ENCODE results near the gene SYNPO. TPM values are rescaled to one million over a fixed set of nuclear protein-coding genes. Genes with fewer than 3 reads are reported as not detected.

SYNPO gene
- polyA plus RNA-seq, 1 donor from 2014 or later: not detected

DNA sequence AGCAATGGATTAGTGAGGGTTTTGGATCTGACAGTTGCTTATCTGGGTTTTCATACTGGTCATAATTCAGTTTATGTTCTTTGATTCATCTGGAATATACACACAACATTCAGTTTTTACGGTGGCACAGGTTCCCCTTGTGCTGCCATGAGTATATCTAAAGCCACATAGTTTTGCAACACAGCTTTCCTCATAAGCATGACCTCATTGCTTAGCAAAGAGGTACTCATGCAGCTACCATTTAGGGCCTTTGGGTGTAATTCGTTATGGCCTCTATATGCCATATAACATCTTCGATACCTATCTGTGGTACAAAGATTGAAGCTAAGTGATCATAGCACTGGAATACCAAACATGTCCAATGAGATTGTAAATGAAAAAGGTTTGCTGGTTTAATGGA lies 63.3 kb downstream of the SYNPO start:
- no peak for TF ChIP-seq TAF1 (IDR thresholded peaks at IDR 0.05; ENCODE audit: low read depth)
- TF ChIP-seq RAD21 (conservative IDR thresholded peaks at IDR 0.05): no peak
- no peak for TF ChIP-seq EZH2 (IDR thresholded peaks at IDR 0.05; ENCODE audit: borderline replicate concordance, insufficient read depth, low read length, poor library complexity, severe bottlenecking)
- TF ChIP-seq, protein P1, sequence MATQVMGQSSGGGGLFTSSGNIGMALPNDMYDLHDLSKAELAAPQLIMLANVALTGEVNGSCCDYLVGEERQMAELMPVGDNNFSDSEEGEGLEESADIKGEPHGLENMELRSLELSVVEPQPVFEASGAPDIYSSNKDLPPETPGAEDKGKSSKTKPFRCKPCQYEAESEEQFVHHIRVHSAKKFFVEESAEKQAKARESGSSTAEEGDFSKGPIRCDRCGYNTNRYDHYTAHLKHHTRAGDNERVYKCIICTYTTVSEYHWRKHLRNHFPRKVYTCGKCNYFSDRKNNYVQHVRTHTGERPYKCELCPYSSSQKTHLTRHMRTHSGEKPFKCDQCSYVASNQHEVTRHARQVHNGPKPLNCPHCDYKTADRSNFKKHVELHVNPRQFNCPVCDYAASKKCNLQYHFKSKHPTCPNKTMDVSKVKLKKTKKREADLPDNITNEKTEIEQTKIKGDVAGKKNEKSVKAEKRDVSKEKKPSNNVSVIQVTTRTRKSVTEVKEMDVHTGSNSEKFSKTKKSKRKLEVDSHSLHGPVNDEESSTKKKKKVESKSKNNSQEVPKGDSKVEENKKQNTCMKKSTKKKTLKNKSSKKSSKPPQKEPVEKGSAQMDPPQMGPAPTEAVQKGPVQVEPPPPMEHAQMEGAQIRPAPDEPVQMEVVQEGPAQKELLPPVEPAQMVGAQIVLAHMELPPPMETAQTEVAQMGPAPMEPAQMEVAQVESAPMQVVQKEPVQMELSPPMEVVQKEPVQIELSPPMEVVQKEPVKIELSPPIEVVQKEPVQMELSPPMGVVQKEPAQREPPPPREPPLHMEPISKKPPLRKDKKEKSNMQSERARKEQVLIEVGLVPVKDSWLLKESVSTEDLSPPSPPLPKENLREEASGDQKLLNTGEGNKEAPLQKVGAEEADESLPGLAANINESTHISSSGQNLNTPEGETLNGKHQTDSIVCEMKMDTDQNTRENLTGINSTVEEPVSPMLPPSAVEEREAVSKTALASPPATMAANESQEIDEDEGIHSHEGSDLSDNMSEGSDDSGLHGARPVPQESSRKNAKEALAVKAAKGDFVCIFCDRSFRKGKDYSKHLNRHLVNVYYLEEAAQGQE (IDR thresholded peaks at IDR 0.05; ENCODE audit: borderline replicate concordance): no peak
- no peak for TF ChIP-seq SMC3 (conservative IDR thresholded peaks at IDR 0.05; ENCODE audit: poor library complexity)
- TF ChIP-seq MXI1 (conservative IDR thresholded peaks at IDR 0.05; ENCODE audit: poor library complexity, severe bottlenecking): no peak
- TF ChIP-seq, protein P2, sequence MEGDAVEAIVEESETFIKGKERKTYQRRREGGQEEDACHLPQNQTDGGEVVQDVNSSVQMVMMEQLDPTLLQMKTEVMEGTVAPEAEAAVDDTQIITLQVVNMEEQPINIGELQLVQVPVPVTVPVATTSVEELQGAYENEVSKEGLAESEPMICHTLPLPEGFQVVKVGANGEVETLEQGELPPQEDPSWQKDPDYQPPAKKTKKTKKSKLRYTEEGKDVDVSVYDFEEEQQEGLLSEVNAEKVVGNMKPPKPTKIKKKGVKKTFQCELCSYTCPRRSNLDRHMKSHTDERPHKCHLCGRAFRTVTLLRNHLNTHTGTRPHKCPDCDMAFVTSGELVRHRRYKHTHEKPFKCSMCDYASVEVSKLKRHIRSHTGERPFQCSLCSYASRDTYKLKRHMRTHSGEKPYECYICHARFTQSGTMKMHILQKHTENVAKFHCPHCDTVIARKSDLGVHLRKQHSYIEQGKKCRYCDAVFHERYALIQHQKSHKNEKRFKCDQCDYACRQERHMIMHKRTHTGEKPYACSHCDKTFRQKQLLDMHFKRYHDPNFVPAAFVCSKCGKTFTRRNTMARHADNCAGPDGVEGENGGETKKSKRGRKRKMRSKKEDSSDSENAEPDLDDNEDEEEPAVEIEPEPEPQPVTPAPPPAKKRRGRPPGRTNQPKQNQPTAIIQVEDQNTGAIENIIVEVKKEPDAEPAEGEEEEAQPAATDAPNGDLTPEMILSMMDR (IDR thresholded peaks at IDR 0.05; ENCODE audit: poor library complexity, severe bottlenecking): no peak
- no peak for TF ChIP-seq POLR2AphosphoS5 (IDR thresholded peaks at IDR 0.05)
- no peak for TF ChIP-seq EP300 (conservative IDR thresholded peaks at IDR 0.05; ENCODE audit: poor library complexity, severe bottlenecking)
- no peaks in the 10 kb centered on the region for H4K20me1 ChIP-seq (ENCODE audit: insufficient read depth)
- no peaks in the 10 kb centered on the region for H3F3A ChIP-seq (ENCODE audit: insufficient read depth, low read length, poor library complexity, severe bottlenecking)
- H3K9me3 ChIP-seq (ENCODE audit: low read length): no peaks in the 10 kb centered on the region
- H2AFZ ChIP-seq (ENCODE audit: low read depth, low read length): no peak overlapping the region
- no peak overlapping the region for H3K9ac ChIP-seq (ENCODE audit: low read length)
- H3K4me2 ChIP-seq (ENCODE audit: low read length): no peak overlapping the region
- no peak overlapping the region for H3K27ac ChIP-seq (ENCODE audit: low read length)
- no peaks in the 10 kb centered on the region for H3K27me3 ChIP-seq (ENCODE audit: insufficient read depth, low read depth, low read length)
- no peak overlapping the region for H3K4me3 ChIP-seq (ENCODE audit: low read length)
- no peaks in the 10 kb centered on the region for H3K9me2 ChIP-seq (ENCODE audit: insufficient read depth, low read length)
- H3K79me2 ChIP-seq (replicated peaks; ENCODE audit: insufficient read depth, low read length): peaks cover 17% of the 10 kb centered on the region
- H3K36me3 ChIP-seq (ENCODE audit: insufficient read depth, low read length): no peaks in the 10 kb centered on the region

DNA sequence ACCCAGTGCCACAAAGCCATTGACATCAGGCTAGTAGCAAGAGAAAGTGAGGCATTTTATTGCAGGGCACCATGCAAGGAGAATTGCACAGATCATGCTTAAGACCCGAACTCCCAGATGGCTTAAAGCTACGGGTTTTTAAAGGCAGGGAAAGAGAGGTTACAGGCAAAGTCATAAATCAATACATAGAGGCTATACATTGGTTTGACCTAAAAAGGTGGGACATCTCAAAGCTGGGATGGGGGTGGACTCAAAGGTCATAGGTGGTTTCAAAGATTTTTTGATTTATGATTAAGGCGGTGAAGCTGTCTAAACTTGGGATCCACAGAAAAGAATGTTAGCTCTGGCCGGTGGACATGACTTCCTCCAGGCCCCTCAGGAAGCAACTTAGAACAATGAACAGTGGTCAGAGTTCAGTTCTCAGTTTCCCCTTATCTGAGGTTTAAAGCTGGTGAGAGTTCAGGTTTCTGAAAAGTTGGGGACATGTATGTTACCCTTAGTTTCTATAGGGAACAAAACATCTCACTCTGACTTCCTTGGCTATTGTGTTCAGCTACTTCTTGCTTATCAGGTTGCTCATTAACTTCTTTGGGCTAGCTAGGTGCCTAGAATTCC lies 66.4 kb downstream of the SYNPO start:
- no peak overlapping the region for H2AFZ ChIP-seq (ENCODE audit: low read depth, low read length)

More for the DNA sequence above, 66.4 kb downstream of the SYNPO start:
- Histone ChIP-seq H3K79me2 (replicated peaks; ENCODE audit: insufficient read depth, low read length) (no peaks in the 10 kb centered on the region), H3K4me3 (ENCODE audit: low read length) (no peak overlapping the region), H3K36me3 (ENCODE audit: insufficient read depth, low read length) (no peaks in the 10 kb centered on the region), H3K27ac (ENCODE audit: low read length) (no peak overlapping the region), H3K9ac (ENCODE audit: low read length) (no peak overlapping the region), H3K9me3 (ENCODE audit: low read length) (no peaks in the 10 kb centered on the region), H4K20me1 (ENCODE audit: insufficient read depth) (no peaks in the 10 kb centered on the region), H3K9me2 (ENCODE audit: insufficient read depth, low read length) (no peaks in the 10 kb centered on the region), H3K27me3 (ENCODE audit: insufficient read depth, low read depth, low read length) (no peaks in the 10 kb centered on the region), H3K4me2 (ENCODE audit: low read length) (no peak overlapping the region), H3F3A (ENCODE audit: insufficient read depth, low read length, poor library complexity, severe bottlenecking) (no peaks in the 10 kb centered on the region)
- TF ChIP-seq, protein P1 (IDR thresholded peaks at IDR 0.05; ENCODE audit: borderline replicate concordance): no peak
- TF ChIP-seq POLR2AphosphoS5 (IDR thresholded peaks at IDR 0.05) (no peak), RAD21 (conservative IDR thresholded peaks at IDR 0.05) (no peak)

Other genes starting within 250 kb of the SYNPO start
- gene CD74, start 227.8 kb upstream of the SYNPO start, polyA plus RNA-seq: not detected in 2 replicates
- gene RPS14, start 190.9 kb upstream of the SYNPO start, polyA plus RNA-seq: 2,744 and 3,490 TPM in 2 replicates
- gene NDST1, start 132.5 kb upstream of the SYNPO start, polyA plus RNA-seq: 15.6 and 21.9 TPM in 2 replicates
- gene MYOZ3, start 20.6 kb downstream of the SYNPO start, polyA plus RNA-seq: not detected in 2 replicates
- 65.9 and 67.9 TPM in 2 replicates for gene RBM22, start 60.4 kb downstream of the SYNPO start, polyA plus RNA-seq
- gene DCTN4, start 118.4 kb downstream of the SYNPO start, polyA plus RNA-seq: 117 and 135 TPM in 2 replicates
- gene SMIM3, start 138.1 kb downstream of the SYNPO start, polyA plus RNA-seq: 3.7 and 5.2 TPM in 2 replicates
- gene IRGM, start 205.9 kb downstream of the SYNPO start, polyA plus RNA-seq: 0.28 TPM in 1 of 2 replicates, not detected in the other

All from neural cell (in vitro differentiated cells).